Mucosa of stomach (tissue), 1 donor: ENCODE results near the gene GYG1.

ENCODE experiments used
- H3K27me3 ChIP-seq: one replicate; pipeline ENCODE4 v1.7.0; 2013; ENCODE audit warnings: mild to moderate bottlenecking, low read length; ENCODE audit not compliant: control insufficient read depth, insufficient read depth
- H3K36me3 ChIP-seq: one replicate; pipeline ENCODE4 v1.7.0; 2013; ENCODE audit warnings: low read length; ENCODE audit not compliant: control insufficient read depth, insufficient read depth
- H3K4me1 ChIP-seq: one replicate; pipeline ENCODE4 v1.7.0; 2013; ENCODE audit warnings: mild to moderate bottlenecking, low read length; ENCODE audit not compliant: control insufficient read depth, insufficient read depth
- H3K4me3 ChIP-seq: one replicate; pipeline ENCODE4 v1.7.0; 2013; ENCODE audit warnings: low read length
- H3K9ac ChIP-seq: one replicate; pipeline ENCODE4 v1.7.0; 2013; ENCODE audit warnings: mild to moderate bottlenecking, low read length, moderate library complexity
- H3K9me3 ChIP-seq: one replicate; pipeline ENCODE4 v1.7.0; 2013; ENCODE audit warnings: mild to moderate bottlenecking, low read length, moderate library complexity; ENCODE audit not compliant: control insufficient read depth
- donor health status: Pancreatic carcinoma.

Gene GYG1

DNA sequence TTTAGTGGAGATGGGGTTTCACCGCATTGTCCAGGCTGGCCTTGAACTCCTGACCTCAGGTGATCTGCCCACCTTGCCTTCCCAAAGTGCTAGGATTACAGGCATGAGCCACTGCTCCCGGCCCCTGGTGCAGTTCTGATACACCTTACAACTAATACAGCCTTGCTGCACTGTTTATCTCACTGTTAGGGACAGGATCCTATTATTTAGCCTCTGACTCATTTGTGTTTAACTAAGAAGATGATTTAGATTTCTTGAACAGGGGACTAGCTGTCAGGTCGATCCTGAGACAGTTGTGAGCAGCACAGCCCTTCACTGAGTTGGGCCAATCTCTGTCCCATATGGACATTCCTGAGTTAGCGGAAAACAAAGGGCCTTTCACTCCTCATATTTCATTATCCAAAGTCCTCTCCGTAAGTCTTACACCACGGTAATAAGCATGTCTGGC, 19.2 kb downstream of the GYG1 start:
- H3K4me1 ChIP-seq: no peaks in the 10 kb centered on the region

DNA sequence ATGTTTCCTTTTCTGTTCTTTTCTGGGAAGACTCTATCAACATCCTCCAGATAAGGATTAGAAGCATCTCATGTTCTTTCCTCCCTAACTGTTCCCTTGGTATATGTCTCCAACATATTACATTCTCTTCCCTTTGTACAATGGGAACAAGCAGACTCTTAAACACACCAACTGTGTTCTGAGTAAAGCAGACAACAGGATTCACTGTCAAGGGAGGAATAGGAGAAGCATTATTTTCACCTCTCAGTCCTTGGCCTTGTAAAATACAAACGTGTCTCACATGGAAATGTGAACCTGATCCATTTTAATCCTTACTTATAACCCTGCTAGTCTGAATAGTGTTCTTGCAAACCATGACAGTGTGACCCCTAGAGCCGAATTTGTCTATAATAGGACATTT, 19.6 kb downstream of the GYG1 start:
- Histone ChIP-seq H3K27me3 (no peaks in the 10 kb centered on the region), H3K9ac (no peak overlapping the region), H3K9me3 (no peaks in the 10 kb centered on the region), H3K4me1 (no peaks in the 10 kb centered on the region), H3K4me3 (no peak overlapping the region), H3K36me3 (no peaks in the 10 kb centered on the region)

More for the DNA sequence above, 19.2 kb downstream of the GYG1 start:
- Histone ChIP-seq H3K9me3 (no peaks in the 10 kb centered on the region), H3K9ac (no peak overlapping the region), H3K27me3 (no peaks in the 10 kb centered on the region), H3K36me3 (no peaks in the 10 kb centered on the region), H3K4me3 (no peak overlapping the region)

- Histone ChIP-seq H3K36me3 (no peaks in the 10 kb centered on the region), H3K9me3 (no peaks in the 10 kb centered on the region), H3K4me1 (no peaks in the 10 kb centered on the region)
These were observed 20.3 kb downstream of the GYG1 start for GRCh38 chr3:149011676-149012075.

GRCh38 chr3:149013726-149014125, 22.4 kb downstream of the GYG1 start:
- Histone ChIP-seq H3K4me3 (no peak overlapping the region), H3K9me3 (no peaks in the 10 kb centered on the region), H3K9ac (no peak overlapping the region), H3K36me3 (no peaks in the 10 kb centered on the region), H3K27me3 (no peaks in the 10 kb centered on the region), H3K4me1 (no peaks in the 10 kb centered on the region)

More at GRCh38 chr3:149011676-149012075, 20.3 kb downstream of the GYG1 start:
- H3K9ac ChIP-seq: no peak overlapping the region
- H3K4me3 ChIP-seq: no peak overlapping the region
- no peaks in the 10 kb centered on the region for H3K27me3 ChIP-seq

GRCh38 chr3:149015393-149015792, 24.1 kb downstream of the GYG1 start:
- Histone ChIP-seq H3K4me1 (peaks cover 12% of the 10 kb centered on the region), H3K9ac (no peak overlapping the region), H3K36me3 (no peaks in the 10 kb centered on the region), H3K4me3 (no peak overlapping the region), H3K9me3 (no peaks in the 10 kb centered on the region), H3K27me3 (no peaks in the 10 kb centered on the region)

- Histone ChIP-seq H3K27me3 (no peaks in the 10 kb centered on the region), H3K9ac (no peak overlapping the region), H3K9me3 (no peaks in the 10 kb centered on the region), H3K4me3 (no peak overlapping the region), H3K4me1 (peaks cover 12% of the 10 kb centered on the region), H3K36me3 (no peaks in the 10 kb centered on the region)
These were observed 24.9 kb downstream of the GYG1 start for GRCh38 chr3:149016242-149016641.

- Histone ChIP-seq H3K9ac (no peak overlapping the region), H3K9me3 (no peaks in the 10 kb centered on the region), H3K36me3 (no peaks in the 10 kb centered on the region), H3K4me1 (peaks cover 12% of the 10 kb centered on the region), H3K4me3 (no peak overlapping the region), H3K27me3 (no peaks in the 10 kb centered on the region)
These were observed 25.6 kb downstream of the GYG1 start for GRCh38 chr3:149016669-149017541.

- H3K4me3 ChIP-seq: no peak overlapping the region
- H3K27me3 ChIP-seq: no peaks in the 10 kb centered on the region
- H3K4me1 ChIP-seq: peaks cover 12% of the 10 kb centered on the region
- no peak overlapping the region for H3K9ac ChIP-seq
- no peaks in the 10 kb centered on the region for H3K9me3 ChIP-seq
- H3K36me3 ChIP-seq: no peaks in the 10 kb centered on the region
These were observed 26.9 kb downstream of the GYG1 start for GRCh38 chr3:149018247-149018646.

DNA sequence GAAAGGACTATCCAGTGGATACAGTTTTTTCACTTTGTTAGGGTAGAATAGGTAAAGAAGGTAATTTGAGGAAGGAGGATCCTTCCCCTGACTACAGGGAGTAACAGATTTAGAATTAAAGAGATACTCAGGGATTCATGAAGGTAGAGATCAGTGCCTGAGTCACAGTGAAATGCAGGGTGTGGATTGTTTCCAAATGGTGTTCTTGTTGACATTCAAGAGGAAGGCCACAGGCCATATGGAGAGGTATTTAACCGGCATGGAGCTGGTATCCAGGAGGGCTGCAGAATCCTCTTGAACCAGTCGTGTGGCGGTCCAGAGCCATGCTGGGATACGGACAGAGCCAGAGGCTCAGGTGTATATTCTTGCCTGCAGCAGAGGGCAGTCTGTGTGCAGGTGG, 28.2 kb downstream of the GYG1 start:
- no peaks in the 10 kb centered on the region for H3K36me3 ChIP-seq
- H3K4me1 ChIP-seq: peaks cover 12% of the 10 kb centered on the region
- H3K9me3 ChIP-seq: no peaks in the 10 kb centered on the region
- H3K4me3 ChIP-seq: no peak overlapping the region
- H3K27me3 ChIP-seq: no peaks in the 10 kb centered on the region
- H3K9ac ChIP-seq: no peak overlapping the region

DNA sequence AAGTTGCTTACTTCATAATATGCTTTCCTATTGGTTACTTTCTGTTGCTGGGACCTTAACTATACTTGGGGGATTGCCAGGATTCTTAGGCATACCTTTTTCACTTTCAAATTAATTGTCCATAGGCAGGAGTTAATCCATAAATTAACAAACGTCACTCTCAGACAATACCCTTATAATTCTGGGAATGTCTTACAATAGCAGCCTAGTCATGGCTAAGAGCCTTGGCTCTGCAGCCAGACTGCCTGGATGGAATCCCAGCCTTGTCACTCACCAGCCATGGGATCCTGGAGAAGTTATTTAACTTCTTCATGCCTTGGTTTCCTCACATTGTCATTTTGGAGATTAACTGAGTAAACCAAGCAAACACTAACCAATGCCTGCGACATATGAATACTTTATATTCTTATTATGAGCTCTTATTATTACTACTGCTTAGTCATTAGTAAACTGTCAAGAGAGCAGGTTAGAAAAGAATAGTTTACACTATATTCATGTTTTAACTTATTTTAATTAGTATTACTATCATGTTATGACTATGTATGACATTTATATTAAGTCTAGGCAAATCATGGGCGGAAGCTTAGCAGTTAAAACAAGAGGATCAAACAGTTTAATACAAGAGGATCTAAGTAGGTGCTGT, 29.0 kb downstream of the GYG1 start:
- H3K36me3 ChIP-seq: no peaks in the 10 kb centered on the region
- H3K9me3 ChIP-seq: no peaks in the 10 kb centered on the region
- peaks cover 12% of the 10 kb centered on the region for H3K4me1 ChIP-seq
- H3K9ac ChIP-seq: no peak overlapping the region
- H3K27me3 ChIP-seq: no peaks in the 10 kb centered on the region
- no peak overlapping the region for H3K4me3 ChIP-seq

DNA sequence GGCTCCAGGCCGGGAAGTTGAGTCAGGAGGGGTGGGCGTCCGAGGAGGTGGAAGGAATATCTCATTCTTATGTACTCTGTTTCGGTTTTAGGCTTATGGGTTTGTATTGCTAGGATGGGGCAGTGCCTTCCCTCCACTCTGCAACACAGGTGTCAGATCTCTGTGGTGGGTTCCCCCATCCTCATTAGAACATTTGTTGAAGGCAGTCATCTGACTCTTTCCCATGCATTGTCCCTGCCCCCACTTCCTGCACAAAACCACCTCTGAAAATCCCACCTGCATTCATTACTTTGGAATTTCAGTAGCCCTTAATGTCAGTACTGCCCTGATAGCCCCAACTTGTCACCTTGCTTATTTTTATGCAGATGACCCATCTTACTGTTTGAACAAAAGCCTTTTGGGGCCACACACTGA, 29.5 kb downstream of the GYG1 start:
- no peaks in the 10 kb centered on the region for H3K36me3 ChIP-seq
- H3K4me1 ChIP-seq: peaks cover 12% of the 10 kb centered on the region
- no peaks in the 10 kb centered on the region for H3K27me3 ChIP-seq
- H3K4me3 ChIP-seq: no peak overlapping the region
- H3K9me3 ChIP-seq: no peaks in the 10 kb centered on the region
- no peak overlapping the region for H3K9ac ChIP-seq

DNA sequence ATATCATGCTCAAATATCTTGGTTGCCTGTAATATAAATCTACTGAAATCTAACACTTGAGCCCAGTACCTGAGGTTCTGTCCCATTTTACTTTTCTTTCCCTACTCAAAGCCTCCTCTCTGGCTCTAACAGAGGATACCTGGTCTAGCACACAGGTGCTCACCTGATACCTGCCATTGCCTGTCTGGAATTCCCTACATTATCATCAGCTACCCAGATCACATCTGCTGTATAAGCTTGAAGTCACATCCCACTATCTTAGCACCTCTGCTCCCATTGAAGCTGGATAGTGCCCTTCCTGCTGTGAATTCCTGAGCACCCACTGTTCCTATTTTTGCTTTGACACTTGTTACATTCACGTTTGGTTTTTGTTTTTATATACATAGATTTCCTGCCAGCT, 30.5 kb downstream of the GYG1 start:
- H3K9me3 ChIP-seq: no peaks in the 10 kb centered on the region
- H3K4me1 ChIP-seq: peaks cover 12% of the 10 kb centered on the region

More for the DNA sequence above, 30.5 kb downstream of the GYG1 start:
- H3K4me3 ChIP-seq: no peak overlapping the region
- H3K27me3 ChIP-seq: no peaks in the 10 kb centered on the region
- no peak overlapping the region for H3K9ac ChIP-seq
- H3K36me3 ChIP-seq: no peaks in the 10 kb centered on the region
